ENCODE measurements around the gene KRTAP10-3.

DNA sequence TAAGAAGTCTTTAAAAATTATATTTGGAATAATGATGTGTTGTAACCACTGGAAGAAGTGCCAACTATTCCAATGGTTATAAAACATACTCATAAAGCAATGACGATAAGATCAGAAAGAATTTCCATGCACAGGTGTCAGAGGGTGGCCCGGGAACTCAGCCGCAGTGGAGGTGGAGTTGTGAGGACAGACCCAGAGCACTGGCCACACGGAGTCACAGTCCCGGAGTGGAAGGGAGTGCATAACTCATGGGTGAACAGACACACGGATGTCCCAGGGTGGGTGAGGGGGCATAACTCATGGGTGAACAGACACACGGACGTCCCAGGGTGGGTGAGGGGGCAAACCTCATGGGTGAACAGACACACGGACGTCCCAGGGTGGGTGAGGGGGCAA lies 17.4 kb upstream of the KRTAP10-3 start:
- TF ChIP-seq GATA3 (IDR thresholded peaks at IDR 0.05; ENCODE audit: low read depth, low read length) (no peak), GATA2 (IDR thresholded peaks at IDR 0.05; ENCODE audit: low read depth, low read length) (no peak)
